ENCODE data around the gene CLPTM1L. TPM values are rescaled to one million over a fixed set of nuclear protein-coding genes. Genes with fewer than 3 reads are reported as not detected.

Gene CLPTM1L
- total RNA-seq (ENCODE audit: low replicate concordance) = 60.8 and 108 TPM in 2 replicates

- peak; percentile 79 for DNase-seq (ENCODE audit: low read depth)
- TF ChIP-seq CTCF (IDR thresholded peaks at IDR 0.05; ENCODE audit: insufficient read depth, low read length) = no peak
- H3K4me3 ChIP-seq (ENCODE audit: low read depth, low read length) = peak within 1 kb of the TSS; percentile 91
Measured at GRCh38 chr5:1344975-1345838, at the start of gene CLPTM1L. CLPTM1L (minus strand) TSS chr5:1345099; CDS start chr5:1344841, 258 bp downstream.

- no peak for DNase-seq (ENCODE audit: low read depth)
- H3K4me3 ChIP-seq (ENCODE audit: low read depth, low read length) = no peak overlapping the region
- no peak for TF ChIP-seq CTCF (IDR thresholded peaks at IDR 0.05; ENCODE audit: insufficient read depth, low read length)
Measured at GRCh38 chr5:1393571-1394501, 48.9 kb upstream of the CLPTM1L start.

- DNase-seq (ENCODE audit: low read depth) = no peak
- H3K4me3 ChIP-seq (ENCODE audit: low read depth, low read length) = no peak overlapping the region
- no peak for TF ChIP-seq CTCF (IDR thresholded peaks at IDR 0.05; ENCODE audit: insufficient read depth, low read length)
Measured at GRCh38 chr5:1392801-1393565, 48.1 kb upstream of the CLPTM1L start.

GRCh38 chr5:1392261-1392660 is 47.4 kb upstream of the CLPTM1L start:
- no peak for TF ChIP-seq CTCF (IDR thresholded peaks at IDR 0.05; ENCODE audit: insufficient read depth, low read length)
- no peak for DNase-seq (ENCODE audit: low read depth)

GRCh38 chr5:1391691-1392090 is 46.8 kb upstream of the CLPTM1L start:
- no peak overlapping the region for H3K4me3 ChIP-seq (ENCODE audit: low read depth, low read length)
- no peak for DNase-seq (ENCODE audit: low read depth)
- no peak for TF ChIP-seq CTCF (IDR thresholded peaks at IDR 0.05; ENCODE audit: insufficient read depth, low read length)

More at GRCh38 chr5:1392261-1392660, 47.4 kb upstream of the CLPTM1L start:
- no peak overlapping the region for H3K4me3 ChIP-seq (ENCODE audit: low read depth, low read length)
